ENCODE measurements around the gene PDGFRB.

Gene PDGFRB

GRCh38 chr5:150179019-150179620, 23.5 kb upstream of the PDGFRB start:
- no peak for DNase-seq (ENCODE audit: low read depth, low spot score)
- Histone ChIP-seq H3K9me3 (ENCODE audit: low read depth, low read length) (no peaks in the 10 kb centered on the region), H3K27ac (no peak overlapping the region), H3K36me3 (ENCODE audit: insufficient read depth, low read length) (no peaks in the 10 kb centered on the region), H3K9ac (ENCODE audit: insufficient read length) (no peak overlapping the region), H3K4me3 (no peak overlapping the region)
- TF ChIP-seq POLR2AphosphoS5 (IDR thresholded peaks at IDR 0.05; ENCODE audit: borderline replicate concordance, low read depth, low read length) = no peak
- no peak for TF ChIP-seq EZH2 (IDR thresholded peaks at IDR 0.05)
- no peak for TF ChIP-seq FOXP2 (optimal IDR thresholded peaks at IDR 0.05; ENCODE audit: control extremely low read depth, extremely low read length, insufficient read depth)

DNA sequence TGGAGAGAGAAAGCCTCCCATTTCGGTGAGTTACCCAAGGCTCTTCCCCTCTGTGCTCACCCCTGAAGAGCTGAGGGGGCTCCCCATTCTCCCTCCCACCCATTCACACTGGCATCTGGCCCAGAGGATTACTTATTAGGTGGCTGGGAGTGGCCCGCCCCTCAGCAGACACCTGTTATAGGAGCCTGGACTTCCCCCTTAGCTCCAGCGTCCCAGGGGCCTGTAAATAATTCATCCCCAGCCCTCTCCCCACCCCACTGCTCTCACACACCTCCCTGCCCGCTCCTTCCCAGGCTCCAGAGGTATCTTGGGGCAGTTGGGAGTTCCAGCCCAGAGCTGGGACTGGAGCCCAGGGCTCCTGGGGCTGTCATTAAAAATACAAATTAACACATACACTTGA, 22.6 kb upstream of the PDGFRB start:
- DNase-seq (ENCODE audit: low read depth, low spot score) = no peak
- H3K36me3 ChIP-seq (ENCODE audit: insufficient read depth, low read length) = no peaks in the 10 kb centered on the region
- H3K9ac ChIP-seq (ENCODE audit: insufficient read length) = no peak overlapping the region
- no peaks in the 10 kb centered on the region for H3K9me3 ChIP-seq (ENCODE audit: low read depth, low read length)
- no peak overlapping the region for H3K27ac ChIP-seq
- TF ChIP-seq EZH2 (IDR thresholded peaks at IDR 0.05) (no peak), FOXP2 (optimal IDR thresholded peaks at IDR 0.05; ENCODE audit: control extremely low read depth, extremely low read length, insufficient read depth) (no peak), POLR2AphosphoS5 (IDR thresholded peaks at IDR 0.05; ENCODE audit: borderline replicate concordance, low read depth, low read length) (no peak)
- no peak overlapping the region for H3K4me3 ChIP-seq

DNA sequence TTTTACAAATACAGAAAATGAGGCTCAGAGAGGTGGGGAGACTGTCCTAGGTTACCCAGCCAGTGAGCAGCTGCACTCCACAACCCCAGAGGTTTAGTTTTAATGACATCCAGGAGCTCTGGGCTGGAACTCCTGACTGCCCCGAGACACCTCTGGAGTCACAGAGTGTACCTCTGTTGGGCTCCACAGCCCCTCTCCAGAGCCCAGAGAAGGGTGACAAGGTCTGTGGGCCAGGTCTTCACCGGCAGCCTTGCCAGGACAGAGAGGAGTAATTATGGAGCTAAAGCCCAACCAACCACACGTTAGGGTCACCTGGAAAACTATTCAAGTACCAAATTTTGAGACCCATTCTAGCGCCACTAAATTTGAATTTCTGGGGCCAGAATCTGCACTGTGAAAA, 22.1 kb upstream of the PDGFRB start:
- Histone ChIP-seq H3K27ac (no peak overlapping the region), H3K36me3 (ENCODE audit: insufficient read depth, low read length) (no peaks in the 10 kb centered on the region), H3K4me3 (no peak overlapping the region), H3K9ac (ENCODE audit: insufficient read length) (no peak overlapping the region), H3K9me3 (ENCODE audit: low read depth, low read length) (no peaks in the 10 kb centered on the region)
- no peak for TF ChIP-seq EZH2 (IDR thresholded peaks at IDR 0.05)
- TF ChIP-seq FOXP2 (optimal IDR thresholded peaks at IDR 0.05; ENCODE audit: control extremely low read depth, extremely low read length, insufficient read depth) = no peak
- TF ChIP-seq POLR2AphosphoS5 (IDR thresholded peaks at IDR 0.05; ENCODE audit: borderline replicate concordance, low read depth, low read length) = no peak
- DNase-seq (ENCODE audit: low read depth, low spot score) = no peak

GRCh38 chr5:150176745-150177477, 21.3 kb upstream of the PDGFRB start:
- no peak overlapping the region for H3K4me3 ChIP-seq
- H3K9me3 ChIP-seq (ENCODE audit: low read depth, low read length) = no peaks in the 10 kb centered on the region
- no peak overlapping the region for H3K27ac ChIP-seq
- no peak for DNase-seq (ENCODE audit: low read depth, low spot score)
- TF ChIP-seq FOXP2 (optimal IDR thresholded peaks at IDR 0.05; ENCODE audit: control extremely low read depth, extremely low read length, insufficient read depth) (no peak), EZH2 (IDR thresholded peaks at IDR 0.05) (no peak), POLR2AphosphoS5 (IDR thresholded peaks at IDR 0.05; ENCODE audit: borderline replicate concordance, low read depth, low read length) (no peak)
- H3K9ac ChIP-seq (ENCODE audit: insufficient read length) = no peak overlapping the region
- H3K36me3 ChIP-seq (ENCODE audit: insufficient read depth, low read length) = no peaks in the 10 kb centered on the region

- H3K36me3 ChIP-seq (ENCODE audit: insufficient read depth, low read length) = no peaks in the 10 kb centered on the region
- no peak overlapping the region for H3K9ac ChIP-seq (ENCODE audit: insufficient read length)
- TF ChIP-seq POLR2AphosphoS5 (IDR thresholded peaks at IDR 0.05; ENCODE audit: borderline replicate concordance, low read depth, low read length) (no peak), EZH2 (IDR thresholded peaks at IDR 0.05) (no peak), FOXP2 (optimal IDR thresholded peaks at IDR 0.05; ENCODE audit: control extremely low read depth, extremely low read length, insufficient read depth) (no peak)
- DNase-seq (ENCODE audit: low read depth, low spot score) = no peak
- no peak overlapping the region for H3K4me3 ChIP-seq
- H3K27ac ChIP-seq = no peak overlapping the region
- no peaks in the 10 kb centered on the region for H3K9me3 ChIP-seq (ENCODE audit: low read depth, low read length)
Measured at GRCh38 chr5:150175536-150175935, 19.9 kb upstream of the PDGFRB start.

GRCh38 chr5:150175076-150175475, 19.4 kb upstream of the PDGFRB start:
- no peak for DNase-seq (ENCODE audit: low read depth, low spot score)
- Histone ChIP-seq H3K9ac (ENCODE audit: insufficient read length) (no peak overlapping the region), H3K9me3 (ENCODE audit: low read depth, low read length) (no peaks in the 10 kb centered on the region), H3K27ac (no peak overlapping the region), H3K36me3 (ENCODE audit: insufficient read depth, low read length) (no peaks in the 10 kb centered on the region), H3K4me3 (no peak overlapping the region)
- TF ChIP-seq EZH2 (IDR thresholded peaks at IDR 0.05) (no peak), POLR2AphosphoS5 (IDR thresholded peaks at IDR 0.05; ENCODE audit: borderline replicate concordance, low read depth, low read length) (no peak), FOXP2 (optimal IDR thresholded peaks at IDR 0.05; ENCODE audit: control extremely low read depth, extremely low read length, insufficient read depth) (no peak)

DNA sequence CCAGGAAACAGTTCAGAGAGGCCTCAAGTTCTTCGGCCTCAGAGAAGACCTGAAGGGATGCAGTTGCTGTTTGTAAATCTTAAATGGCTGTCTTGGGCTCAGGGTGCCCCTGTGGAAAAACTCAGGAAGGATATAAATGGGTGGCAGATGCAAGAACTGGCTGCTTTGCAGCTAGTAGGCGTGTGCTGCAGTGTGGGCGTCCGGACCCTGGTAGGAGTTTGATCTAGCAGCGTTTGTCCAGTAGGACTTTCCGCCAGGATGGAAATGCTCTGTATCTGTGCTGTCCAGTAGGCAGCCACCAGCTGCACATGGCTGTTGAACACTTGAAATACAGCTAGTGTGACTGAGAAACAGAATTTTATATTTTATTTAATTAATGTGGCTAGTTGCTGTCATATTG, 18.6 kb upstream of the PDGFRB start:
- TF ChIP-seq POLR2AphosphoS5 (IDR thresholded peaks at IDR 0.05; ENCODE audit: borderline replicate concordance, low read depth, low read length) (no peak), FOXP2 (optimal IDR thresholded peaks at IDR 0.05; ENCODE audit: control extremely low read depth, extremely low read length, insufficient read depth) (no peak), EZH2 (IDR thresholded peaks at IDR 0.05) (no peak)
- no peak for DNase-seq (ENCODE audit: low read depth, low spot score)

DNA sequence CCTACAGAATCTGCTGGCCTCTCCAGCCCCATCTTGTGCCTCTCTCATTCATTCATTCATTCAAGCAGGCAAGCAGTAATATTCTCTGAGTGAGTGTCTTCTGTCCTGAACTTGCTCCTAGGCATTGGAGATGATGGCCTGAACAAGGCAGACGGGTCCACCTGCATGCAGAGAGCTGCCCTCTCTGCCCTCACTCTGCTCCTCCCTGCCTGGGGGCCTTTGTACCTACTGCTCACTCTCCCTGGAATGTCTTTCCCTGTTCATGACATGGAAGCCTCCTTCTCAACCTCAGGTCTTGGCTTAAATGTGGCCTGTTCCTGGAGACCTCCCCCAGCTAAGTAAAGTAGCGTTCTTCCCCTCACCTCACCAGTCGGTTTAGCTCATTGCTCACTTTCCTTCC, 17.5 kb upstream of the PDGFRB start:
- H3K27ac ChIP-seq = no peak overlapping the region
- TF ChIP-seq EZH2 (IDR thresholded peaks at IDR 0.05) (no peak), FOXP2 (optimal IDR thresholded peaks at IDR 0.05; ENCODE audit: control extremely low read depth, extremely low read length, insufficient read depth) (no peak), POLR2AphosphoS5 (IDR thresholded peaks at IDR 0.05; ENCODE audit: borderline replicate concordance, low read depth, low read length) (no peak)
- no peak overlapping the region for H3K9ac ChIP-seq (ENCODE audit: insufficient read length)
- H3K9me3 ChIP-seq (ENCODE audit: low read depth, low read length) = no peaks in the 10 kb centered on the region
- DNase-seq (ENCODE audit: low read depth, low spot score) = no peak
- H3K36me3 ChIP-seq (ENCODE audit: insufficient read depth, low read length) = no peaks in the 10 kb centered on the region
- H3K4me3 ChIP-seq = no peak overlapping the region

More for the DNA sequence above, 18.6 kb upstream of the PDGFRB start:
- H3K9ac ChIP-seq (ENCODE audit: insufficient read length) = no peak overlapping the region
- no peaks in the 10 kb centered on the region for H3K36me3 ChIP-seq (ENCODE audit: insufficient read depth, low read length)
- H3K27ac ChIP-seq = no peak overlapping the region
- H3K4me3 ChIP-seq = no peak overlapping the region
- no peaks in the 10 kb centered on the region for H3K9me3 ChIP-seq (ENCODE audit: low read depth, low read length)
